ENCODE measurements around the gene PUS1.

PUS1 gene

DNA sequence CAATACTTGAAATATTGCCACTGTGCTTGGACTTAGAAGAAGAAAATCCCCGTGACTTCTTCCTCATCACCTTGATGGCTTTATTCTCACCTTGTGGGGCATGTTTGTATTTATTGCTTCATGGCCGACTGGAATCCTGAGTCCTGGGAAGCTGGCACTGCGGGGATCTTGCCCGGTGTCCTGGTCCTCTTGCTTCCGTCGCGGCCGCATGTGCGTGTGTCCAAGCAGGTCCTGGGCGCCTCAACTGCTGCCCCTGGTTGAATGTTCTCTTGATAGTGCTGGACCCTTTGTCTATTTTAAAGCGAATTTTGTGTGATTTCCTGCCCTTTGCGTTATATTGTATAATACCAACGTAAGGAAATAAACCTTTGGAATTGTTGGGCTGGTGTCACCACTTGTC, 6.3 kb upstream of the PUS1 start:
- no peak for TF ChIP-seq CTCF (IDR thresholded peaks at IDR 0.05; ENCODE audit: low read depth, low read length)

DNA sequence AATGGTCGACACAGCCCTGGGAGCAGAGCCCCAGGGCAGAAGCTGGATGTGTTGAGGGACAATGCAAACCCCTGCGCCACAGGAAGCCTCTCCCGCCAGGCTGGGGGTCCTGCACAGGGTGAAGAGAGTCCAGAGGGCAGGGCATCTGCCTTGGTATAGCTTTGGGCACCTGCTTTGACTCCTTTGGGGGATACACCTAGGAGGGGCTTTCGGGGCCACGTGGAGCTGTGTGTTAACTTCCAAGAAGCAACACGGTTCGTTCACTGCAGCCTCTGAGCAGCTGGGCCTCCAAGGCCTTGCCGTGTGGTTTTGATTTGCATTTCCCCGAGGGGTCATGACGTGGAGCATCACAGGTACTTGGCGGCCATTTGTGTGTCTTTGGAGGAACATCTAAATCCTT, 5.8 kb upstream of the PUS1 start:
- no peak for TF ChIP-seq CTCF (IDR thresholded peaks at IDR 0.05; ENCODE audit: low read depth, low read length)
- no peak for DNase-seq (ENCODE audit: extremely low read depth, low read depth)

More for the DNA sequence above, 6.3 kb upstream of the PUS1 start:
- DNase-seq (ENCODE audit: extremely low read depth, low read depth) = no peak

GRCh38 chr12:131927110-131928079, 1.7 kb upstream of the PUS1 start:
- TF ChIP-seq CTCF (IDR thresholded peaks at IDR 0.05; ENCODE audit: low read depth, low read length) = no peak
- no peak for DNase-seq (ENCODE audit: extremely low read depth, low read depth)

GRCh38 chr12:131928080-131928710, 881 bp upstream of the PUS1 start:
- no peak for TF ChIP-seq CTCF (IDR thresholded peaks at IDR 0.05; ENCODE audit: low read depth, low read length)
- no peak for DNase-seq (ENCODE audit: extremely low read depth, low read depth)

DNA sequence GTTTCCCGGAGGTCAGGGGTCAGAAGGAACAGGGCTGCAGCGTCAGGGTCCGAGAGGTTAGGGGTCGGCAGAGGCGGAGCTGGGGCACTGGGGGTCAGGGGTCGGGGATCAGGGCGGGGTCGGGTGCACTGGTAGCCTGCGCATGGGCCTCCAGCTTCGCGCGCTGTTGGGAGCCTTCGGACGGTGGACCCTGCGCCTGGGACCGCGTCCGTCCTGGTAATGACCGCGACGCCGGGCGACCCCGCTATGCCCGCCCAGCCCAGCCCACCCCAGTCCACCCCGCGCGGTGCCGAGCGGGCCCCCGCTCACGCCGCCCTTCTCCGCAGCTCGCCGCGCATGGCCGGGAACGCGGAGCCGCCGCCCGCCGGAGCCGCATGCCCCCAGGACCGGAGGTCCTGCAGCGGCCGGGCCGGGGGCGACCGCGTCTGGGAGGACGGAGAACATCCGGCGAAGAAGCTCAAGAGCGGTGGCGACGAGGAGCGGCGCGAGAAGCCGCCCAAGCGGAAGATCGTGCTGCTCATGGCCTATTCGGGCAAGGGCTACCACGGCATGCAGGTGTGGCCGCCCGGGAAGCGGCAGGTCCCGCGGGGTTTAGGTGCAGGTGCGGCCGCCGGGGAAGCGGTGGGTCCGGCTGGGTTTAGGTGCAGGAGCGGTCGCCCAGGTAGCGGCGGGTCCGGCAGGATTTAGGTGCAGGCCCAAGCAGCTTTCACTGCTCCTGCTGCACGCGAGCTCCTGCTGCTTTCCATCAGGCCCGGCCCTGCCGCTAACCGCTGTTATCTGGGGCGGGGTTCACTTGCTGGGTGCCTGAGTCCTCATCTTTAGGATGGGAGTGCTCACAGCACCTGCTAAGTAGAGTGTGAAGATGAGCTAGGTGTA, 743 bp downstream of the PUS1 start:
- TF ChIP-seq CTCF (IDR thresholded peaks at IDR 0.05; ENCODE audit: low read depth, low read length) = no peak
- no peak for DNase-seq (ENCODE audit: extremely low read depth, low read depth)

- TF ChIP-seq CTCF (IDR thresholded peaks at IDR 0.05; ENCODE audit: low read depth, low read length) = no peak
- DNase-seq (ENCODE audit: extremely low read depth, low read depth) = no peak
Observed at GRCh38 chr12:131930510-131930909, 1.4 kb downstream of the PUS1 start.

All from AG09319 (cell line).